Effector CD8-positive, alpha-beta T cell (primary cell): ENCODE data around the gene ADPGK.
"Not testable (repeated sequence)": the region's sequence is repeated elsewhere in the genome, so short reads cannot be mapped to it uniquely, and the experiment has no call there.

Source experiments
- DNase-seq: peaks from one replicate; lab custom pipeline; 2025; lab: John Stamatoyannopoulos, UW
- total RNA-seq, 4 experiments: gene quantifications; one replicate each; lab custom pipeline; 2026; lab: John Stamatoyannopoulos, UW

ADPGK gene
- 112 to 170 (median 149) reads per million in 4 experiments for total RNA-seq

DNA sequence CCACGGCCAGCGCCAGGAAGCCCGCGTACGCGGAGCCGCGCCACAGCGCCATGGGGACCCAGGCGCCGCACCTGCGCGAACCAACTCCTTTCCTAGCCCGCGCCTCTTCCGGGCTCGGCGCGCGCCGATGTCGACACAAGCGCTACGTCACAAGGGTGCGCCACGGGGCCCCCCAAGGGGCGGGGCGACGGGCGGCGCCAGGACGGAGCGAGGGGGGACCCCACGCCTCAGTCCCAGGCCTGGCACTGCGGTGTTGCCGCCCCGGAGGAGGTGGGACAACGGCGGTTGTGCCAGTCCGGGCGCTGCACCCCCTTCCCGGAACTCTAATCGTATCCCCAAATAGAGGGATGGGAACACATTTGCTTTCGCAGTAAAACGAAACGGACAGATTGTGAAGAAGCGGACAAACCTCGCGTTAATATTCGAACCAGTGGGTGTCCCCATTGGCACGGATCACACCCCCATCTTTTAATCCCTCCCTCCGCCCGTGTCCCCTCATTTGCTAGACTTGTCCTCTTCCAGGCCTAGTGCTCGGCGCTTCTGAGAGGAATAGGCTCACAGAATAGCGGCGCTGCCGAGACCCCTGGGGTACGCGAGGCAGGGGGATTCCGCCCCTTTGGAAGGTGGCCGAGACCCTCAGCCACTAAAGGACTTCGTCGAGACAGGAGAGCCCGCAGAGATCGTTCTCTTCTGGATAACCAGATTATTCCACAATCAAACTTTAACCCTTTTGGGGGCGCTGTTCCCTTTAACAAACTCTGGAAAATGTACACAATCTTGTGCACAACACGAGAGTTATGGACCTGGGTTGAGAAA is at the start of gene ADPGK:
Gene ADPGK (minus strand): TSS at position 119 of the 816 bp plus-strand sequence. CDS start 67 bp downstream, at position 52.
- DNase-seq, result peak; percentile 93

DNA sequence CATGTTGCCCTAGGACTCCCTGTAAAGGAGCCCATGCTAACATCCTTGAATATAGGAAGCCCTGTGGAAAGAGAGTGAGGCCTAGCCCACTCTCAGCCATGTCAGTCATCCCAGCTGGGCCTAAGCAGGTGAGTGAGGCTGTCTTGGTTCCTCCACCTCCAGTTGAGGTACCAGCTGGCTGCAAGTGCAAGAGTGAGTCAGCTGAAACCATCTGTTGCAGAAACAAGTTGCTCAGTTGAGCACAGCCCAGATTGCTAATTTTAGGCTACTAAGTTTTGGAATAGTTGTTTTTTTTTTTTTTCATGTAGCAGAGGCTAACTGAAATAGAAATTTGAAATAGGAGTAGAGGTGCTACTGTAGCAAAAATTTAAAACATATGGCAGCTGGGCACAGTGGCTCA is 43.7 kb upstream of the ADPGK start:
- no peak for DNase-seq

DNA sequence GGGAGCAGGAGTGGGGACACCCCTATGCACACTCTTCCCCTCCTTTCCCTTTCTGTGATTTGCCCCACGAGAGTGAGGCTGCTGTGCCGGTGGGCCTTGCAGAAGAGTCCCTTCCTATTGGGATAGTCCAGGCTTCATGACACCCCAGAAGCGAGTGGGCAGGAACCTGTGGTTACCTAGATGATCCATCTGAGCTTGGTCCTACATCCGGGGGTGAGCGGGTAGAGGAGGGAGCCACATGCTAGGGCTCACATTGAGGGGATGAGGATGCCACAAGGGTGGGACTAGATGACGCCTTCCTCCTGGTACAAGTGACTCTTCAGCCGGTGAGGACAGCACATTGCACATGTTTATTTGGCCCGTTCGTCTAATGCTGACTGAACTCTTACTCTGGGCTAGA is 43.1 kb upstream of the ADPGK start:
- DNase-seq, result no peak

DNA sequence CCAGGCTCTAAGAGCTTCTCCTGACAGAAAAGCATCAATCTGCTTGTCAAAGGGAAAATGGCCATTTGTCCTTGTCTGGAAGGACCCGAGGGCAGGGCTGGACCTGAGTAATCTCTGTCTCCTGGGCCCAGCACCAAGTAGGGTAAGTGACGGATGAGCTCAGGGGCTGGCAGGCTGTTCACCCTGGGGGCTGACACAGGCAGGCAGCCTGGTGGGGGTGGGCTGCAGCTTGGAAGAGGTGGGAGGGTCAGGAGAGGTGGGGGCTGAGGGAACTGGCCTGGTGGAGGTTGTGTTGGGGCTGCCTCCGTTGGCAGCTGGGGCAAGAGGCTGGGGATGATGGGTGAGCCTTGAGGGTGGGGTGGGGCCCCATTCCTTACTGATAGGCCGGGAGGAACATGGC is 42.3 kb upstream of the ADPGK start:
- DNase-seq, result no peak

DNA sequence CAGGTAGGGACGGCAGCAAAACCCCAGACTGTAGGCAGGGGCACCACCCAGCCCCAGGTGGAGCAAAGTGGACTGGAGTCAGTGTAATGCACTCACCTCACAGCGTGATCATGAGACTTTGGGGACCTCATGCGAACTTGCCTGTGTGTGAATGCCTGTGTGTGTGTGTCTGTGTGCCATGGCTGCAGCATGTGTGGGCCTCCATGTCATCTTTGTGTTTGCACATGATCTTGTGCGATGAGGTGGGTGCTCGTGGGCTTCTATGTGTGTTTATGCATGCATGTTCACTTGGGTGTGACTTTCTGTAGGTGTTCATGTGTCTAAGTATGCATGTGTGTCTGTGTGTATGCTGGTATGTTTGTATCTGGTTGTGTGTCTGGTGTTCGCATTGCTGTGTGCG is 41.2 kb upstream of the ADPGK start:
- no peak for DNase-seq

DNA sequence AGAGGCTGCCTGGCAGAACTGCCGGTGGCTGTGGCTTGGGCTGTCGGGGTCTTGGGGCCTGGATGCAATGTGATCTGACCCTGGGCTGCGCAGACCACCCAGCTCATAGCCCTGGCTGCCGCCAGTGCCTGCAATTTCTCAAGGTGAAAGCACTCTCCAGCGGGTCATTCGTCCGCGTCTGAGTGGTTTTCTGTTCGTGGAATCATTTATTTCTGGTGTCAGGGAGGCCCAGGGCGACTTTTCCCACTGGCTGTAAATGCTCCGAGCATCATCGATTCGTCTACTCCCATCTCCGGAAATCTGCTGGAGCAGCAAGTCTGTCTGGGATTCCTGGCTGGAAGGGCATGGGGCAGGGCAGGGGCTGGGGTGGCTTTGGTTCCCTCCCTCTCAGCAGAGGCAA is 40.6 kb upstream of the ADPGK start:
- DNase-seq, result no peak

DNA sequence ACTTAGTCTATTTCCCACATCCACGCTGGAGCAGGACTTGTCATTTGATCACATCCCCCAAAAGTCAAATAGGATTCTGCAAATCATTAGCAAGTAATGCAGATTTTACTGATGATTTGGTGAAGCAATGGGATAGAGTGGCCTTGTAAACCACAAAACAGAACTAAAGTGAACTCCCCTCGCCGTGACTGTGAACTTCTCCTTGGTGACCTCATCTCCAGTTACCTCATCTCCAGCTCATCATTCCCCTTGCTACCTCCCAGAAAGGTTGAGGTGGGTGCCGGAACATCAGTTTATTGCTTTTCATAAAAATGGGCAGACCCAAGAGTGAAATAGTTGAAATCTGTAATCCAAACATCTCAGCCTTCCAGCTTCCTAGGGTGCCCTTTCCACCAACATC is 36.7 kb upstream of the ADPGK start:
- no peak for DNase-seq

DNA sequence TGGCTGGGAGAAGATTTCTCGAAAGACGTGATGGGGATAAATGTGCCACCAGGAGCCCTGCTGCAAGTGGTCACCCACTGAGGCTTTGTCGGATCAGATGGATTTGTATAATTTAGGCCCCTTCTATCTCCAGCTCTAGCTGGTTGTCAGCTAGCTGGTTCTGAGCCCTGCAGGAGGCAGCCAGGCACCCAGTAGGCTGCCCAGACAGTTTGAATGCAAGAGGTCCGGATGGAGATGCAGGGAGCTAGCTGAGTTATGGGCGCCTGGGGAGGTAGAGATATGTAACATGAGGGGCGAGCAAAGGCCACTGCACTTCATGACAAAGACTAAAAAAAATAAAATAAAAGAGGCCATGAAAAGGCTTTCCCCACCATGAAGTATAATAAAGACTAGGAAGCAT is 35.1 kb upstream of the ADPGK start:
- no peak for DNase-seq

DNA sequence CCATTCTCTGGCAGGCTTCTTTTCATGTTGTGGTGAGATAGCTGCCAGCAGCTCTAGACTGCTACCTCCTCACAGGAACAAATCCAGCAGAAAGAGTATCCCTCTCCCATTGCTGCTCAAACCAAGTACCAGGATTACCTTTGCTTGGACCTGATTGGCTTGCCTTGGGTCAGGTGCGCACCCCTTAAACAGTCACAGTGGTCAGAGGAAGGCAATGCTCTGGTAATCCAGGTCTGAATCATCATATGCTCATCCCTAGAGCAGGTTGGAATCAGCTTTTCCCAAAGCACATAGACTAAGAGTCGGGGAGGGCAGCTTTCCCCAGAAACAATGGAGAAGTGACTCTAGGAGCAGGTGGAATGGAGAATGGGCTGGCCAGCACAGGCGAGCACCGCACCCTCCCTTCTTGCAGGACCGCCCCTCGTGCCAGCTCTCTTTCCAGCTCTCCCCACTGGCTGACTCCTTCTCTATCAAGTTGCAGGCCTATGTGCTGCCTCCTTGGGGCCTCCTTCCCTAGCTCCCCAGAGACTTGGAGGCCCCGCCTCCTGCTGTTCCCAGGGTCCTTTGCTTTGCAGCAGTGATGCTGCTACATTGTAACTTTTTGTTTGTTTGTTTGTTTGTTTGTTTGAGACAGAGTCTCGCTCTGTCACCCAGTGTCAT is 29.9 kb upstream of the ADPGK start:
- no peak for DNase-seq

DNA sequence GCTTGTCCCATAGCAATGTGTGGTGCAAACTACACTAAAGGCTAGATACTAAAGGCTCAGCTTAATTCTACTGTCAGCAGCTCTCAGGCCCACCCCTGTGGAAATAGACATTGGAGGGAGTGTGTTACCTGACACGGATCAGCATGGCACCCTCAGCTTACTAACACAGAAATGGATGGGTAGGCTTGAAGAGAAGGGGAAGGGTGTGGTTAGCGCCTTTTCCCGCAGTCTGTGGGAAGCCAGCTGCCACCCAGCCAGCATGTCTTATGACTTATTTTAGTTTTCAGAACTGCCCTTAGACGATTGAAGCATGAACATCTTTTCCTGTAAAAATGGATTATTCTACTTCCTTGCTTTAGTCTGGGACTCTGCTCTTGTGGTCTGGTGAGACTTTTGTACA is 25.8 kb upstream of the ADPGK start:
- DNase-seq, result no peak

DNA sequence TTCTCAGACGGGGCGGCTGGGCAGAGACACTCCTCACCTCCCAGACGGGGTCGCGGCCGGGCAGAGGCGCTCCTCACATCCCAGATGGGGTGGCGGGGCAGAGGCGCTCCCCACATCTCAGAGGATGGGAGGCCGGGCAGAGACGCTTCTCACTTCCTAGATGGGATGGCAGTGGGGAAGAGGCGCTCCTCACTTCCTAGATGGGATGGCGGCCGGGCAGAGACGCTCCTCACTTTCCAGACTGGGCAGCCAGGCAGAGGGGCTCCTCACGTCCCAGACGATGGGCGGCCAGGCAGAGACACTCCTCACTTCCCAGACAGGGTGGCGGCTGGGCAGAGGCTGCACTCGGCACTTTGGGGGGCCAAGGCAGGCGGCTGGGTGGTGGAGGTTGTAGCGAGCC is 23.8 kb upstream of the ADPGK start:
- DNase-seq, result not testable (repeated sequence)

DNA sequence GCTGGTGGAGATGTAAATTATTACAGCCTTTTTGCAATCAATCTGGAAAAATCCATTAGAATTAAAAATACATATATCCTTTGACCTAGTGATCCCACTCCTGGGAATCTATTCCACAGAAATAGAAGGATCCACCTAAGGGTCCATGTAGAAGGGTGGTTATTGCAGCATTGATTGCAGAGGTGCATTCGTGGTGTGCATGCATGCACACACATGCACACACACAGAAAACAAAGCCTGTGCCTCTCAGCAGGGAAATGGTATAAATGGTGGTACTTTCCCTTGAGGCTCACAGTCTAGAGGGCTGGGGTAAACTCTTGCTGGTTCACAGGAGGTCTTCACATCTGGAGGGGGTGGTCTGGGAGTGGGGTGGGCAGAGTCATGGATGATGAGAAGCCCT is 19.4 kb upstream of the ADPGK start:
- DNase-seq, result no peak

DNA sequence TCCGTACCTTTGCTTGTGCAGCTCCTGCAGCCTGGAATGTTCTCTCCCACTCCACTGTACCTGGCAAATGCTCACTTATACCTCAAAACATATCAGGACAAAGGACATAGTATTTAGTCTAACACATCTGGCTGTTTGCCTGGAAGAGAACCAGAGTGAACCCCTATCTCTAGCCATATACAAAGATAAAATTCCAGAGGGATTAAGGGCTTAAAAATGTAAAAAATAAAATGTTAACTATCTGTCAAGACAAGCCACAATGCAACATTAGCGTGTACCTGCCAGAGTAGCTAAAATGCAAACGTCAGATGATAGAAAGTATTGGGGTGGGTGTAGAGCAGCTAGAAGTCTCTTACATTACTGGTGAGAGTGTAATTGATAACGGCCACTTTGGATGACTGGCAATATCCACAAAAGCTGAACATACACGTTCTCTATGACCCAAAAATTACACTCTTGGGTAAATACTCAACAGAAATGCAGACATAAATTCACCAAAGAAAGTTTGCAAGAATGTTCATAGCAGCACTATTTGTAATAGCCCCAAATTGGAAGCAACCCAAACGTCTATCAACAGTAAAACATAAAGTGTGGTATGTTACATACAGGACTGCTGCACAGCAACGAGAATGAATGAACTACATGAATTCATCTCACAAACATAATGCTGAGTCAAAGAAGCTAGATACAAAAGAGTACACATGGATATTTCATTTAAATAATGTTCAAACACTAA is 18.2 kb upstream of the ADPGK start:
- DNase-seq, result no peak

DNA sequence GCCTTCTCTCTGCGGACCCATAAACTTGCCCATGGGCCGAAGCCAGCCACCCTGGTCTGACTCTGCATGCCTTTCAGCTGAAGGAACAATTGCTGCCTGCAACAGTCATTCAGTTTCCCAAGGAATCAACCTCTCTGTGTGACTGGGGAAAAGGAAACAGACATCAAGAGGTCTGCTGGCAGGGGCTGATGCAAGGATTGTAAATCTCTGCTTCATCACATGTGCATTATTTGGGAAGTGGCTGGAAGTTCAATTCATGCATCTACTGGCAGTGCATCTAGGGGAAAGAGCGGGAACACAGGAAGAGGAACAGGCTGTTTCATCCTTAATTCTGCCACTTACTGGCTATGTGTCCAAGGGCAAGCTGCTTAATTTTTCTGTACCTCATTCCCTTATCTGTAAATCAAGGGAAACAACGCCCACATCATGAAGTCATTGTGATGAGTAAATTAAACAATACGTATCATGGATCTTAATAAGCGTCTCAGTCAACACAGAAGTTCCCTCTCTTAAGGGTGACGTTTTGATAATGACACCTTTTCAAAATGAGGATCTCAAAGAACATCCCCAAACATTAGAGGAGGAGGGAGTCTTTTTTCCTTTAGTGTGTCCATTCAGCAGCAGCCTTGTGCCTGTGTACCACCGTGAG is 17.4 kb upstream of the ADPGK start:
- DNase-seq, result no peak

DNA sequence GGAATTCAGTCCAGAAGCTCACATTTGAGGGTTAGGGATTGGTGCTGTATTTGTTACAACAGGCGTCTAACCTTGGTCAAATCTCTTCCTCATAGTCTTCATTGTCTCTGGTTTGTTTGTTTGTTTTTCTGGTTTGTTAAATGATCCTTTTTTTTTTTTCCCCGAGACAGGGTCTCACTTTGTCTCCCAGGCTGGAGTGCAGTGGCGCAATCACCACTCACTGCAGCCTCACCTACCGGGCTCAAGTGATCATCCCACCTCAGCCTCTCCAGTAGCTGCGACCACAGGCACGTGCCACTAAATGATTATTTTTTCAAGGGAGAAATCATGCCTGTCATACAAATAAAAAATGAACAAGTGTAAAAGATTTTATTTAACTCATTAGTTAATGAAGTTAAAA is 14.3 kb upstream of the ADPGK start:
- no peak for DNase-seq

DNA sequence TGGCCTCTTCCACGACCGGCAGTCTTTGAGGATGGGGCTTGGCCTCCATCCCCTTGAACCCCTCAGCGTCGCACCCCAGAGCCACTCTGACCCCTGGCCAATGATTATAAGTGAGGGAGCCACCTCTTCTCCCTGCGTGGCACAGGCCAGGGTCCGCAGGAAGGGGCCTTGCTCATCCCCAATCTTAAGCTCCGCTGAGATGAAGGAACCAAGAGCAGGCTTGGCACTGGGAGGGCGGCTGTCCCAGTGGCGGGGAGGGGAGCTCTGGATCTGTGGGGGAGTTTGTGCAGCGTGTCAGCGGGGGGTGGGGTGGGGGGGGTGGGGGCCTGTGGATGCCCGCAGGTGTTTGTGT is 13.8 kb upstream of the ADPGK start:
- DNase-seq, result no peak

DNA sequence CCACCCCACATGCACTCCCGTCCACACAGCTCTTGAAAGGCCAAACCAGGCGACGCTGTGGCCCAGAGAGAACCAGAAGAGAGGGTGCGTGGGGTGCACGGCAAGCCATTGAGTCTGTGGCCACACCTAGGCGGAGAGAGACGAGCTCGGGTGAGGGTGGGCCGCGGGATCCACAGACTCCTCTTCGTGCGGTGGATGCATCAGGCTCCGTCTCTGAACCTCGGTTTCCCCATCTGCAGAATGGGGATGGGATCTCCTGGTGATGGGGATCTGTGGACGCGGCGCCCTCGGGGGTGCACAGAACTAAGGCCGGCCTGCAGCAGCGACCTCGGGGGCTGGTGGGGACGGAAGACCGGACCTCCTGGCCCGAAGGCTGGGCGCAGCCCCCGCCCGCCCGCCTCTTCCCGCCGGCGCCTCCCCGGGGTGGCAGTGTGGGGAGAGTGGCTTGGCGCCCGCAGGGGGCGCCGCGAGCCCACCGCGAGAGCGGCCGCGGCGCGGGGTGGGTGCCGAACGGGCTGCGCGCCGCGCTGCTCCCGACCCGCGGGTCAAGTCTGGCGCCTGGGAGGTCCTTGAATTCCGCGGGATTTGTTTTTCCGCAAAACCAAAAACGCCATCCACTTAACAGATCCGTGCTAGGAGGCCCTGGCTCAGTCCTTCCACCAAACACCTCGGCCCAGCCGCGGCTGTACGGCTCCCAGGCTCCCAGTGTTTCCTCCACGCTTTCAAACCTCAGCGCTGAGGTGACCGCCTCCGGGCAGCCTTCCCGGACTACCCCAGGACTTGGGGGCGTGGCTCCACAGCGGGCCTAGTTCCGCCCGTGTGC is 13.2 kb upstream of the ADPGK start:
- peak; percentile 3 for DNase-seq

DNA sequence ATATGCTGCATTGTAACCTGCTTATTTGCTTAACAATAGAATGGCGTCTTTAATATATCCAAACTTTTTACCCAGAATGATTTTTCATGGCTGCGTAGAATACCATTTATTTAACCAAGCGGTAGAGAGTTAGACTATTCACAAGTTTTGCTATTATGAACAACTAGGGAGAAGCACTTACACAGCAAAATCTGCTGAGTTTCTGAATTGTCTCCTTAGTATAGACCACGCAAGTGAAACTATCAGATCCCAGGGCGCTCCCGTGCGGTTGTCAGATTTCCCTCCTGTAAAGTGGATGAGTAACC is 12.6 kb upstream of the ADPGK start:
- no peak for DNase-seq

DNA sequence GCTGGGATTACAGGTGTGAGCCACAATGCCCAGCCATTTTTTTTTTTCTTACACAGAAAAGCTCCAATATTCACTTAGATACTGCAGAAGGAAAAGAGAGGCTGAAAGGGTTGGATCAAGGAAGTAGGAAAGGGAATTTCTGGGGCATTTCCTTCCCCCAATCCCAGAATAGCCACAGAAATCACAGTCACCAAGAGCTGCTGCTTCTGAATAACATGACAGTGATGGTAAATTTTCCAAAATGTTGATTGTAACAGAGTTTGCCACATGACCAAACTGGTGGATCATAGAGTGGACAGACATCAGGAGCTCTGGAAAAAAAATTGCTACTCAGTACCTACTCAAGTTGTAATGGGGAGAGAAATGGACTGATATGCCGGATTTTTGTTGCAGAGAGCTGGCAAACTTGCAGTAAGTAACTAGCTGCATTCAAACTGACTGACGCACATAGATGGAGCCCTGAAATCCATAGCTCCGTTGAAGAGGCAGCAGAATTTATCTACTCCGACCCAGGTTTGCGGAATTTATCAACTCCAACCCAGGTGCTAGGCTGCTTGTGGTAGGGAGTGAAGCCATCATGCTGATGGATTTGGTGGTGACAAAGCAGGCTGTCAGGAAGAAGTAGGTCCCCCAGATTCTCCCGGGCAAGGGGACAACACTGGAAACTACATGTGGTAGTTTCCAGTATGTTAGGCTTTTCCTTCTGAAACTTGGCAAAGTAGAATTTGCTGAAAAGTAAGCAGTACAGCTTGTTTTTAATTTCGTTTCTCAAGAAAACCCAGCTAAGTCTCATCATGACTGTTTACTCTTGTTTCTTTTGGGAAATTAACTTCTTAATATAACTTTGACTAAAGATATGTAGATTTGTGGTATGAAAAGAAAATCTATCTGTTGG is 10.5 kb upstream of the ADPGK start:
- DNase-seq, result no peak

DNA sequence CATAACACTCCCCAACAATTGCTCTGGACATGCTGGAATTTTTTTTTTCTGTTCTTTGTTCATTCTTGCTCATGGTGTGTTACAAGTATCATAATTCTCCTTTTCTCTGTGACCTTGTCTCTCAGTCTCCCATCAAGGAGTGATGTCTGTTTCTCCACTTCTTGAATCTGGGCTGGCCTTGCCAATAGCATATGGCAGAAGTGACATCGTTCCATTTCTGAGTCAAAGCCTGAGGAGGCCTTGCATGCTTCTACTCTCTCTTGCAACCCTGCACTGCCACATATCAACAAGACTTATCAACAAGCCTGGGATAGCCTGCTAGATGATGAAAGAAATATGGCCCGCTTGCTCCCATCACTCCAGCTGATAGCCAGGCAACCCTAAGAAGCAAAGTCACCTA is 8.9 kb upstream of the ADPGK start:
- no peak for DNase-seq
